SK-N-SH (cell line): ENCODE data around the gene ZNF467.

Experiments
- CTCF ChIP-seq: fragments of 200-600 bp; sonication (generic); IDR thresholded peaks from 2 replicates; pipeline ENCODE4 v1.6.1; 2017; ENCODE audit warnings: antibody characterized with exemption, mild to moderate bottlenecking, moderate library complexity
- PBX3 ChIP-seq: IDR thresholded peaks from 2 replicates; pipeline ENCODE4; 2012
- RAD21 ChIP-seq: IDR thresholded peaks from 2 replicates; pipeline ENCODE4 v1.6.1; 2012; ENCODE audit warnings: mild to moderate bottlenecking, low read length

- no peak for TF ChIP-seq CTCF
- no peak for TF ChIP-seq PBX3
- no peak for TF ChIP-seq RAD21
These were observed 57.9 kb downstream of the ZNF467 start for GRCh38 chr7:149715476-149715875.
